HEK293T (cell line): ENCODE data around the gene UGT1A10.

Source experiments
- CTCF ChIA-PET: fragments of 350-600 bp; formaldehyde crosslinking; extraction: SDS; loops from one replicate; lab custom pipeline; 2021; ENCODE audit warnings: antibody characterized with exemption, inconsistent platforms; lab: Yijun Ruan, JAX
- POLR2A ChIA-PET: fragments of 350-600 bp; formaldehyde crosslinking; extraction: SDS; loops from one replicate; lab custom pipeline; 2020; ENCODE audit warnings: antibody characterized with exemption, inconsistent platforms; lab: Yijun Ruan, JAX
- DNase-seq: peaks from one replicate; pipeline ENCODE4 v3.0.0; 2012; ENCODE audit warnings: mixed read lengths; ENCODE audit errors: extremely low spot score
- ARNT ChIP-seq: fragments of 450-650 bp; IDR thresholded peaks from 2 replicates; pipeline ENCODE4 v1.6.1; 2017; ENCODE audit warnings: mild to moderate bottlenecking
- BHLHE40 ChIP-seq: fragments of 450-650 bp; IDR thresholded peaks from 2 replicates; pipeline ENCODE4 v1.6.1; 2016; ENCODE audit warnings: mild to moderate bottlenecking, moderate library complexity, borderline replicate concordance
- CTBP1 ChIP-seq: fragments of 450-650 bp; IDR thresholded peaks from 2 replicates; pipeline ENCODE4 v1.6.1; 2016; ENCODE audit warnings: borderline replicate concordance
- ELF4 ChIP-seq: fragments of 450-650 bp; IDR thresholded peaks from 2 replicates; pipeline ENCODE4 v1.6.1; 2017; ENCODE audit warnings: antibody characterized with exemption
- FOXA1 ChIP-seq: fragments of 450-650 bp; IDR thresholded peaks from 2 replicates; pipeline ENCODE4 v1.6.1; 2016; ENCODE audit warnings: mild to moderate bottlenecking
- FOXK2 ChIP-seq: fragments of 450-650 bp; IDR thresholded peaks from 2 replicates; pipeline ENCODE4 v1.6.1; 2016; ENCODE audit warnings: mild to moderate bottlenecking
- FOXM1 ChIP-seq: fragments of 450-650 bp; IDR thresholded peaks from 2 replicates; pipeline ENCODE4 v1.6.1; 2017; ENCODE audit warnings: mild to moderate bottlenecking, borderline replicate concordance
- HDGF ChIP-seq: fragments of 450-650 bp; IDR thresholded peaks from 2 replicates; pipeline ENCODE4 v1.6.1; 2017; ENCODE audit warnings: antibody characterized with exemption, borderline replicate concordance
- L3MBTL2 ChIP-seq: fragments of 450-650 bp; conservative IDR thresholded peaks from 2 replicates; pipeline ENCODE4 v1.6.1; 2016; ENCODE audit warnings: mild to moderate bottlenecking
- LEF1 ChIP-seq: fragments of 450-650 bp; IDR thresholded peaks from 2 replicates; pipeline ENCODE4 v1.6.1; 2017; ENCODE audit warnings: mild to moderate bottlenecking, borderline replicate concordance
- NFRKB ChIP-seq: fragments of 450-650 bp; IDR thresholded peaks from 2 replicates; pipeline ENCODE4 v1.6.1; 2016; ENCODE audit warnings: mild to moderate bottlenecking, moderate library complexity
- SP1 ChIP-seq: fragments of 450-650 bp; IDR thresholded peaks from 2 replicates; pipeline ENCODE4 v1.6.1; 2017
- SUZ12 ChIP-seq: fragments of 450-650 bp; IDR thresholded peaks from 2 replicates; pipeline ENCODE4 v1.6.1; 2016; ENCODE audit warnings: mild to moderate bottlenecking
- TARDBP ChIP-seq: fragments of 450-650 bp; IDR thresholded peaks from 2 replicates; pipeline ENCODE4 v1.6.1; 2016
- ZNF384 ChIP-seq: fragments of 450-650 bp; IDR thresholded peaks from 2 replicates; pipeline ENCODE4 v1.6.1; 2016
- TF ChIP-seq, protein P1 (sequence below): fragments of 450-650 bp; IDR thresholded peaks from 2 replicates; pipeline ENCODE4 v1.6.1; 2016

Gene UGT1A10

DNA sequence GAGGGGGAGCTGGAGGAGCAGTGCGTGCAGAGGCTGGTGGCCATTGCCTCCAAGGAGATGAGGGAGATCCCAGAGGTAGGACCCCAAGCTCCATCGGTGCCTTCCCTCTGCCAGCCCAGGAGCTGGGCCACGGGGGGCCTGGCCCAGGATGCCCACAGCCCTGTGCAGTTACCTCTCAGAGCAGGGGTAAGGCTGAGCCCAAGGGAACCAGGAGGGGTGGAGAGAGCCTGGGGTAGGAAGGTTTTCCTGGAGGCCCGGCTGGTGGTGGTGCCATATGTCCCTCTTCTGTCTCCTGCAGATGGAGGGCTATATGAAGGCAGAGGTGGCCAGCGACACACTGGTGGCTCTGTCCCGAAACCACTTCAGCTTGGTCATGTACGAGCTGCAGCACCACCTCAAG, 153.3 kb downstream of the UGT1A10 start:
- ChIA-PET POLR2A (no interaction called here), CTCF (no interaction called here)
- TF ChIP-seq FOXM1 (no peak), LEF1 (no peak), ELF4 (no peak), FOXA1 (no peak), BHLHE40 (no peak), SUZ12 (no peak), SP1 (no peak)
- TF ChIP-seq, protein P1, sequence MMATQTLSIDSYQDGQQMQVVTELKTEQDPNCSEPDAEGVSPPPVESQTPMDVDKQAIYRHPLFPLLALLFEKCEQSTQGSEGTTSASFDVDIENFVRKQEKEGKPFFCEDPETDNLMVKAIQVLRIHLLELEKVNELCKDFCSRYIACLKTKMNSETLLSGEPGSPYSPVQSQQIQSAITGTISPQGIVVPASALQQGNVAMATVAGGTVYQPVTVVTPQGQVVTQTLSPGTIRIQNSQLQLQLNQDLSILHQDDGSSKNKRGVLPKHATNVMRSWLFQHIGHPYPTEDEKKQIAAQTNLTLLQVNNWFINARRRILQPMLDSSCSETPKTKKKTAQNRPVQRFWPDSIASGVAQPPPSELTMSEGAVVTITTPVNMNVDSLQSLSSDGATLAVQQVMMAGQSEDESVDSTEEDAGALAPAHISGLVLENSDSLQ, result no peak
- no peak for DNase-seq

DNA sequence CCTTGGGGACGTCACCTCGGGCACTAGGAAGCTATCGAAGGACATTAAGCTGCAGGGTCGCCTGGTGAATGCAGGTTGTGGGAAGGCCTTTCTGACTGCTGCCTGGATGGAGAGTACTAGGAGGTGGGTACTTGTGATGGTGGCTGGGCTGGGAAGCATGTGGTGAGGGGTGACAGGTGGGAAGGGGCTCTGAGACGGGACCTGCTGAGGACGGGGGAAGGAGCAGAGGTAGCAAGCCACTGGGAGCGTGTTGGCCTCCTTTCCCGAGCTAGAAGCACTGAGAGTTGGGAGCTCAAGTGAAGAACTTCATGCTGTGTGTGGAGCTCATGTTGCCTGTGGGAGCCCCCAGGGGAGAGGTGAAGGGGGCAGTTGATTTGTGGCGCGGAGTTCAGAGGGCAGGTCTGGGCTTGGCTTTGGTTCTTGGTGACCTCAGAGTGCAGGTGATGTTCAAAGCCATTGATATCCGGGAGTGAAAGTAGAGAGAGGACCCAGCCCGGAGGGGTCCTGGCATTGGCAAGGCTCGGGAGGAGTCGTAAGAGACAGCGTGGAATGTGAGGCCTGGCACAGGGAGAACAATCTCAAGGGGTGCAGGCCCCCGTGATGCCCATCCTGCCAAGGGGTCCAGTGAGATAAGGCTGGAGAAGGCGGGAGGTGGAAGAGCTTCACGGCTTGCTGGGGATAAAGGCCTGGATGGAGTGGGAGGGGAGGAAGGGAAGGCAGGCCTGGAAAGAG, 155.1 kb downstream of the UGT1A10 start:
- DNase-seq, result no peak
- ChIA-PET POLR2A (no interaction called here), CTCF (no interaction called here)
- TF ChIP-seq ELF4 (no peak), FOXA1 (no peak), FOXM1 (no peak), CTBP1 (no peak), TARDBP (no peak), FOXK2 (no peak), HDGF (no peak), L3MBTL2 (no peak), NFRKB (no peak), ARNT (no peak), SUZ12 (no peak), ZNF384 (no peak), SP1 (no peak)
- TF ChIP-seq, protein P1, result no peak

DNA sequence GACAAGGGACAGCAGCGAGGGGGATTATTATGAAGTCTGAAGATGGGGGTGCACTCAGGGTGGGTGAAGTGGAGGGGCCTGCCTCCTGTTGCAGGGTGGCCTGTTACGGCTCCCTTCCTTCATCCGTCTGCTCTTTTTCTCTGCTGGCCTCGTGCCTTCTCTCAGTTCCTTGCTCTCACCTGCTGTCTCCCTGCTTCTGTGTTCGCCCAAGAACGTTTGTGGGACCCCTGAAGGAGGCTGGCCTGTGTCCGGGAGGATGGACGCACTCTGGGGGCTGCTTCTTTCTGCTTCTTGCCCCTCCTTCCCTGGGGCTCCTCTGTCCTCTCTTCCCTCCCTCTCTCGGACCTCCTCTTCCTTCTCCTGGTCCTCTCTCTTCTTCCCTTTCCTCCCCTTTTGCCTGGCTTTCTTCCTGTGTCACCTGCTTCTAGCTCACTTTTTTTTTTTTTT, 155.7 kb downstream of the UGT1A10 start:
- TF ChIP-seq ZNF384 (no peak), SUZ12 (no peak), SP1 (no peak), LEF1 (no peak), HDGF (no peak), L3MBTL2 (no peak), NFRKB (no peak), FOXM1 (no peak), FOXK2 (no peak), FOXA1 (no peak), ARNT (no peak), ELF4 (no peak), CTBP1 (no peak), BHLHE40 (no peak), TARDBP (no peak)
- TF ChIP-seq, protein P1, result no peak
- no peak for DNase-seq
- ChIA-PET POLR2A (no interaction called here), CTCF (no interaction called here)

DNA sequence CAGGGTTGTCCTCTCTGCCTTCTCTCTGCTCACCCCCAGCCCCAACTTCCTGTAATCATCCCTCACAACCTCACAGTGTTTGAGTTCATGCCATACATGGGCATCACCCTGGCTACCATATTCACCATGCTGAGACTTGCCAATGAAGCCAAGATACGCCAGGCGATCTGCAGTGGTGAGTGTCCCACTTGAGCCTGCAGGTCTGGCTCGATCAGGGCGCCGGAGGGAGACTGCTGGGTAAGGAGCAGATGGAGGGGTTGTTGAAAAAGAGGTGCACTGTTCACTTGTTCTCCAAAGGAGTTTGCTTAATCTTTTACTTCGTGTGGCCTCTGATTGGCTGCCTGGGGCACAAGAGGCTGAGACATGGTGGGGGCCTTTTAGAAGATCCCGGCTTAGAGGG, 156.5 kb downstream of the UGT1A10 start:
- ChIA-PET POLR2A (no interaction called here), CTCF (no interaction called here)
- no peak for DNase-seq
- no peak for TF ChIP-seq ELF4
- TF ChIP-seq HDGF, result no peak
- no peak for TF ChIP-seq ARNT
- TF ChIP-seq SUZ12, result no peak
- no peak for TF ChIP-seq LEF1
- TF ChIP-seq, protein P1, result no peak
- no peak for TF ChIP-seq L3MBTL2
- TF ChIP-seq TARDBP, result no peak

DNA sequence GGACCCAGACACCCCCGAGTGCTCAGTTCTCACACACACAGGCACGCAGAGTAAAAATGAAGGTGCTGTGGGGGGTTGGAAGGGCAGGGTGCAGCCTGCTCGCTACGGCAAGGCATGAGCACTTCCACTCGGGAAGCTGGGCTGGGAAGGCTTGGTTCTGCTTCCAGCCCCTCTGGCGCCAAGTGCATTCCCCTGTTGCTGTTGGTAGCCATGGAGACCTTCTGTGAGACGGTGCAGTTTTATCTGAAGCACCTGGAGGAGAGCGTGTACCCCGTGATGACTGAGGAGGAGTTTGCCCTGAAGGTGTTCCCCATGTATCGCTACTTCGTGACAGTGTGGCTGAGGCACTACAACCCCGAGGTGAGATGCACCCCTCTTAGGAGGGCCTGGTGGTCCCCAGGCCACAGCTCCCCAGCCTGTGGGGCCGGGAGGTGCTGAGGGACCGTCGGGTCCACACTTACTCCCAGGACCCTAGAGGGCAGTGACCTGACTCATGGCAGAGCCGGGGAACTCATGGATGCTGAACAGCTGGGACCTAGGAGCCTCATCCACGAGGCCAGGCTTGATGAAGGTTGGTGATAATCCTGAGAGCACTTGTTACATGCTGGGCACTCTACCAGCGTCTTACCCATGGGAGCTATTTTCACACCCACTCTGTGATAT, 157.3 kb downstream of the UGT1A10 start:
- TF ChIP-seq CTBP1 (no peak), FOXK2 (no peak), SP1 (no peak), ARNT (no peak), BHLHE40 (no peak), ZNF384 (no peak), TARDBP (no peak), LEF1 (no peak), FOXM1 (no peak), L3MBTL2 (no peak), SUZ12 (no peak), FOXA1 (no peak), HDGF (no peak), ELF4 (no peak), NFRKB (no peak)
- TF ChIP-seq, protein P1, result no peak
- no peak for DNase-seq
- ChIA-PET CTCF (no interaction called here), POLR2A (no interaction called here)
